ENCODE data around the gene GRB10. TPM values are rescaled to one million over a fixed set of nuclear protein-coding genes. Genes with fewer than 3 reads are reported as not detected.
A peak's percentile ranks its signal among the peaks of the same experiment; 100 is the strongest.

Gene GRB10
- total RNA-seq, 4 donors from 2014 or later = 3.5 to 35.1 (median 9.2) TPM

DNA sequence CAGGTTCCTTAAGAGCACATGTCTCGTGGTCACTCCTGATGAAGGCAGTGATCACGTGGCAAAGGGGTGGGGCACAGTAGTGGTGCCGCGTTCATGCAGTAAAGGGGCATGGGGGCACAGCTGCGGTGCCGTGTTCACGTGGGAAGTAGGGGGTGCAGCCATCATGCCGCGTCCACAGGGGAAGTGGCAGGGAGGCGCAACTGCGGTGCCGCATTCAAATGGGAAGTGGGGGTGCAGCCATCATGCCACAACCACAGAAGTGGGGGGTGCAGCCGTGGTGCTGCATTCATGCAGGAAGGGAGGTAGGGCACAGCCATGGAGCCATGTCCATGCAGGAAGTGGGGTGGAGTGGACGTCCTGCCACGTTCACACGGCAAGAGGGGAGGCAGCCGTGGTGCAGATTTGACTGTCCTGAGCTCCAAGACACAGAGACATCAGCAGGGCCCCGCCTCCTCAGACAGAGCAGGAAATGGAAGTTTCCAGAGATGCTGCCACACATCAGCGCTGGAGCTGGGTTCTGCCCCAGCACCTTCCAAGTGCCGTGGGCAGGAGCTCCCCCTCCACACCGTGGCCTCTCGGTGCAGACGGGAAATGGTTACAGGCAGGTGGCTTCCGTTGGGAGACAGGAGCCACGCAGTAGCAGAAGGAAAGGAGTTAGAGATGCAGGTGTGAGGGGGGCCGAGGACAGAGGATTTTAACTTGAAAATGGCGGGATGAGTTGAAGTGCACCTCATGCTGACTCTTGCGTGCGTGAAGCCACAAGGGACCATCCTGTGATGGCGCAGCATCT, 122.5 kb downstream of the GRB10 start:
- peak; percentile 18 for DNase-seq
- peaks cover 21 to 78% (median 71%) of the 10 kb centered on the region in 3 donors for H3K4me1 ChIP-seq
- H3K36me3 ChIP-seq = peaks cover 0 to 23% (median 0%) of the 10 kb centered on the region in 3 donors
- H3K27ac ChIP-seq = no peak overlapping the region
- 80 to 96% methylated on average over 5 to 21 of the region's 30 CpGs for WGBS, 2 donors
- no peaks in the 10 kb centered on the region for H3K9me3 ChIP-seq
- peak overlapping the region in 1 of 4 donors; percentile 33 for H3K4me3 ChIP-seq
- intact Hi-C loops (cut with DNase I) = no loop called here
- no peak for TF ChIP-seq POLR2A (IDR thresholded peaks at IDR 0.05)
- TF ChIP-seq, protein P1, sequence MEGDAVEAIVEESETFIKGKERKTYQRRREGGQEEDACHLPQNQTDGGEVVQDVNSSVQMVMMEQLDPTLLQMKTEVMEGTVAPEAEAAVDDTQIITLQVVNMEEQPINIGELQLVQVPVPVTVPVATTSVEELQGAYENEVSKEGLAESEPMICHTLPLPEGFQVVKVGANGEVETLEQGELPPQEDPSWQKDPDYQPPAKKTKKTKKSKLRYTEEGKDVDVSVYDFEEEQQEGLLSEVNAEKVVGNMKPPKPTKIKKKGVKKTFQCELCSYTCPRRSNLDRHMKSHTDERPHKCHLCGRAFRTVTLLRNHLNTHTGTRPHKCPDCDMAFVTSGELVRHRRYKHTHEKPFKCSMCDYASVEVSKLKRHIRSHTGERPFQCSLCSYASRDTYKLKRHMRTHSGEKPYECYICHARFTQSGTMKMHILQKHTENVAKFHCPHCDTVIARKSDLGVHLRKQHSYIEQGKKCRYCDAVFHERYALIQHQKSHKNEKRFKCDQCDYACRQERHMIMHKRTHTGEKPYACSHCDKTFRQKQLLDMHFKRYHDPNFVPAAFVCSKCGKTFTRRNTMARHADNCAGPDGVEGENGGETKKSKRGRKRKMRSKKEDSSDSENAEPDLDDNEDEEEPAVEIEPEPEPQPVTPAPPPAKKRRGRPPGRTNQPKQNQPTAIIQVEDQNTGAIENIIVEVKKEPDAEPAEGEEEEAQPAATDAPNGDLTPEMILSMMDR (IDR thresholded peaks at IDR 0.05) = no peak
- no peaks in the 10 kb centered on the region for H3K27me3 ChIP-seq

DNA sequence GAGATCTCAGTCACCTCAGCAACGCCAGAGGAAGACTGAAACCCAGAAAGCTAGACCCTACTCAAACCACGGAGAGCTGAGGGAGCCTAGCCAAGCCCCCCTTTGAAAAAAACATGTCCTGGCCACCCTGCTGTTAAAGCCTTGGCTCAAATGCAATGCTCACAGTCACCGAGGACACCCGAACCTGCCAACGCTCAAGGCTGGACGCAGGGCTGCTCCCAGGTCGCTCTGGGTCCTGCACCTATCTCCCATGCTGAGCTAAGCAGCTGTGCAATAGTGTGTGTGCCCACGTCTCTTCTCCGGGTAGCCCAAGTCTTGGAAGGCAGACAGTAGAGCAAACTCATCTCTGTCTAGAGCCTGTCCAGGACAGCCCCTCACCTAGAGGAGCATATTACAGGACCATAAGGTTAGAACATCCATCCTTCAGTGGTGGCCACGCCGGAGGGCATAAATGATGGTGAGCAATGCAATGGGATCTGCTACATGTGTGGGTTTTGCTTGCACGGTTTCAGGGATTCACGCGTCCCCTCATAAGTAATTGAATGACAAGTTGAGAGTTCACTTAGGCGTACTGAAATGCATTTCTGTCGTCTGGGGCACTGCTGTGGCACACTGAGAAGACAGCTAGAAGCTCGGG, 123.2 kb downstream of the GRB10 start:
- intact Hi-C loops (cut with DNase I) = no loop called here
- TF ChIP-seq, protein P1 (IDR thresholded peaks at IDR 0.05) = no peak
- TF ChIP-seq POLR2A (IDR thresholded peaks at IDR 0.05) = no peak
- Histone ChIP-seq H3K9me3 (no peaks in the 10 kb centered on the region), H3K27ac (no peak overlapping the region), H3K4me3 (no peak overlapping the region), H3K27me3 (no peaks in the 10 kb centered on the region), H3K4me1 (peaks cover 21 to 78% (median 64%) of the 10 kb centered on the region in 3 donors), H3K36me3 (peaks cover 0 to 23% (median 0%) of the 10 kb centered on the region in 3 donors)
- 82 to 90% methylated on average over 6 to 11 of the region's 17 CpGs for WGBS, 2 donors
- no peak for DNase-seq

DNA sequence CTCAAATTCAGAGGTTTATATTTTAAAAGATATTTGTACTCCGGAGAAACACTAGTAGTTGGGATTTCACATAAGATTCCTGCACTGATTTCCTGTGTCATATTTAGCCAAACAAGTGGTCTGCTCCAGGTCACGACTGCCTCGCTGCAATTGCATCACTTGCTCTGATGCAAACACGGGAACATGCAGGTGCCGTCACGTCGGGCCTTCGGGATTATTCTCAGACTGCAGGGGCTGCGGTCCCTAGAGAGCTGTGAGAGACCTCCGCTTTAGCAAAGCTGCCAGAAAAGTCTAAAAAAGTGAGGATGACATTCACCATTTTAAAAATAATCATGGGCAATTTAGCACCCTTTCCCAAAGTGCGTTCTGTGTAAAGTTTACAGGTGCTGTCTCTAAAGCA, 124.0 kb downstream of the GRB10 start:
- Histone ChIP-seq H3K9me3 (no peaks in the 10 kb centered on the region), H3K27ac (no peak overlapping the region), H3K4me1 (peaks cover 21 to 78% (median 61%) of the 10 kb centered on the region in 3 donors), H3K36me3 (peaks cover 0 to 23% (median 0%) of the 10 kb centered on the region in 3 donors), H3K4me3 (no peak overlapping the region), H3K27me3 (no peaks in the 10 kb centered on the region)
- WGBS, 2 donors = 81 to 84% methylated on average over 9 to 11 of the region's 11 CpGs
- DNase-seq = no peak
- TF ChIP-seq, protein P1 (IDR thresholded peaks at IDR 0.05) = no peak
- TF ChIP-seq POLR2A (IDR thresholded peaks at IDR 0.05) = no peak
- intact Hi-C loops (cut with DNase I) = no loop called here

DNA sequence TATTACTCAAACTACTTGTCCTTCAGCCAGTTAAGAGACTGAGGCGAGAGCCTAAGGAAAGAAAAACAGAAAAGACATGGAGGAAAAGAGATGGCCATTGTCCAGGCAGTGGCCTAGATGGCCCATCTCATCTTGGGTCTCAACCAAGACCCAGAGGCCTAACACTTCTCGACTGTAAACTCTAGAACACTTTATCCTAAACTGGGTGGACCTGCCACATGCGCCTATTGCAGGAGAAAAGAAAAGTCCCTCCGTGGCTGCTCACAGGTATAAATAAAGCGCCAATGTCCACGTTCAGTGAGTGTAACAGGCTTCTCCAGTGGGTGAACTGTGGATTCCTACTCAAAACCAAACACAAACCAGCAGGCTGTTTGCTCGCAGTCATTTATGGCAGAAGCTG, 124.8 kb downstream of the GRB10 start:
- TF ChIP-seq, protein P1 (IDR thresholded peaks at IDR 0.05) = no peak
- TF ChIP-seq POLR2A (IDR thresholded peaks at IDR 0.05) = no peak
- WGBS, 2 donors = 78 to 79% methylated on average over 6 to 7 of the region's 7 CpGs

DNA sequence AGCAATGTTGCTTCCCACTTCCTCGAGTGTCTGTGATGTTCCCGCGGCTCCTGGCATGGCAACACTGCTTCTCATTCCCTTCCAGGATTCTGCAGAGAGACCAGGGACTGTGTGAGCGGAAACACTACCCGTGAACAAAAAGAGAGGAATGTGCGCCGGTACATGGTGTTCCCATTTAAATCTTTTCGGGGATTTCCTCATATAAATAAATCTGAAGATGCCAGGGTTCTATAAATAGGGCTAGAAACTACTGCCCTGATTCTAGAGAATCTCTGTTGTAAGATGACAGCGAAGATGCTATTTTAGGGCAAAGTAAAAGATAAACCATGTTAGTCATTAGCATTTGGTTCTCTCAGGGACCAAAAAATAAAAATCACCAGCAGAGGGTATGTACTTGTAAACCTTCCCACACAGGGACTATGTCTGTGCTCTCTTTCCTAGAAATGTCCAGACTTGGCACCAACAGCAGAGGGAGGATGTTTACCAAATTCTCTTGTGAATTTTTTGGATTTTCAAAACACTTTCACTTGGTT, 125.3 kb downstream of the GRB10 start:
- TF ChIP-seq, protein P1 (IDR thresholded peaks at IDR 0.05) = peak in 2 of 6 experiments; percentile 6 to 9
- no peak for TF ChIP-seq POLR2A (IDR thresholded peaks at IDR 0.05)
- 52 to 59% methylated on average over 9 of the region's 9 CpGs for WGBS, 2 donors
- no peak overlapping the region for H3K4me3 ChIP-seq
- no peaks in the 10 kb centered on the region for H3K9me3 ChIP-seq
- no peaks in the 10 kb centered on the region for H3K27me3 ChIP-seq
- H3K27ac ChIP-seq = peak overlapping the region; percentile 44 to 83 (median 69)
- H3K4me1 ChIP-seq = peaks cover 14 to 80% (median 59%) of the 10 kb centered on the region in 3 donors
- no peak for DNase-seq
- intact Hi-C loops (cut with DNase I) = no loop called here
- H3K36me3 ChIP-seq = peaks cover 0 to 23% (median 0%) of the 10 kb centered on the region in 3 donors

More for the DNA sequence above, 124.8 kb downstream of the GRB10 start:
- Histone ChIP-seq H3K4me3 (no peak overlapping the region), H3K9me3 (no peaks in the 10 kb centered on the region), H3K27ac (peak overlapping the region; percentile 44 to 83 (median 69)), H3K4me1 (peaks cover 20 to 78% (median 61%) of the 10 kb centered on the region in 3 donors), H3K27me3 (no peaks in the 10 kb centered on the region), H3K36me3 (peaks cover 0 to 23% (median 0%) of the 10 kb centered on the region in 3 donors)
- DNase-seq = no peak
- intact Hi-C loops (cut with DNase I) = no loop called here
